Common myeloid progenitor, CD34-positive (primary cell): Measurements from ENCODE around the gene KMT2A.
"Not testable (repeated sequence)": the region's sequence is repeated elsewhere in the genome, so short reads cannot be mapped to it uniquely, and the experiment has no call there.

Experiments used
- CTCF ChIA-PET: fragments of 350-600 bp; sonication (Branson Sonifier 250); formaldehyde crosslinking; loops from one replicate; lab custom pipeline; 2021; ENCODE audit warnings: antibody characterized with exemption; lab: Charles Lee
- POLR2A ChIA-PET: fragments of 350-600 bp; sonication (Branson Sonifier 250); formaldehyde crosslinking; loops from one replicate; lab custom pipeline; 2021; ENCODE audit warnings: antibody characterized with exemption; lab: Charles Lee
- DNase-seq, 3 donors: peaks; one replicate each; pipeline versions ENCODE4 v3.0.0 to v3.0.0-alpha.2; 2013
- H3K27ac ChIP-seq, 2 experiments: 1 replicate in 1 of 2; 2 replicates in 1 of 2; pipeline ENCODE4 v1.7.0; 2013; ENCODE audit warnings: inconsistent platforms in 2 of 2, low read length in 2 of 2, mild to moderate bottlenecking in 2 of 2, low read depth in 1 of 2, moderate library complexity in 1 of 2; ENCODE audit not compliant: severe bottlenecking in 2 of 2, insufficient read depth in 1 of 2, poor library complexity in 1 of 2
- H3K27me3 ChIP-seq, 5 experiments: replicated peaks in 2 of 5; 1 replicate in 3 of 5; 2 replicates in 2 of 5; pipeline versions ENCODE4 v1.6.1 to v1.7.0; 2013; ENCODE audit warnings: low read length in 4 of 5, mild to moderate bottlenecking in 2 of 5, moderate library complexity in 2 of 5, inconsistent platforms in 1 of 5; ENCODE audit not compliant: insufficient read depth in 5 of 5, control insufficient read depth in 4 of 5
- H3K36me3 ChIP-seq, 4 experiments: 1 replicate in 2 of 4; 2 replicates in 2 of 4; pipeline versions ENCODE4 v1.6.1 to v1.7.0; 2013; ENCODE audit warnings: low read length in 3 of 4, control low read depth in 1 of 4, mild to moderate bottlenecking in 1 of 4; ENCODE audit not compliant: control insufficient read depth in 4 of 4, insufficient read depth in 4 of 4
- H3K4me1 ChIP-seq, 4 experiments: 1 replicate in 3 of 4; 2 replicates in 1 of 4; pipeline versions ENCODE4 v1.6.1 to v1.7.1; 2013; ENCODE audit warnings: low read length in 3 of 4, mild to moderate bottlenecking in 3 of 4, control low read depth in 1 of 4, inconsistent platforms in 1 of 4, moderate library complexity in 1 of 4; ENCODE audit not compliant: control insufficient read depth in 4 of 4, insufficient read depth in 4 of 4; ENCODE audit errors: control extremely low read depth in 1 of 4
- H3K4me3 ChIP-seq, 7 experiments: 1 replicate in 4 of 7; 2 replicates in 3 of 7; pipeline versions ENCODE4 v1.5.1 to v1.7.0; 2013; ENCODE audit warnings: mild to moderate bottlenecking in 7 of 7, low read length in 6 of 7, moderate library complexity in 6 of 7, inconsistent platforms in 2 of 7, low read depth in 2 of 7, control low read depth in 1 of 7; ENCODE audit not compliant: insufficient read depth in 4 of 7, control insufficient read depth in 1 of 7; ENCODE audit errors: extremely low read depth in 1 of 7
- H3K9me3 ChIP-seq, 5 experiments: 1 replicate in 4 of 5; 2 replicates in 1 of 5; pipeline versions ENCODE4 v1.6.1 to v1.7.1; 2013; ENCODE audit warnings: low read length in 4 of 5, mild to moderate bottlenecking in 2 of 5, inconsistent platforms in 1 of 5, low read depth in 1 of 5, moderate library complexity in 1 of 5; ENCODE audit not compliant: control insufficient read depth in 4 of 5, insufficient read depth in 2 of 5; ENCODE audit errors: control extremely low read depth in 1 of 5
- WGBS: methylation state at CpG from one replicate; pipeline ENCODE4 v1.1.5; 2013; ENCODE audit not compliant: insufficient coverage; 5-methylcytosine and 5-hydroxymethylcytosine counted together

Gene KMT2A

GRCh38 chr11:118415062-118415738 is 21.1 kb upstream of the KMT2A start:
- ChIA-PET POLR2A (interaction anchor here (1.0 to 2.2 kb wide), 3 partner anchors 13 to 21 kb away, joined by 3 to 12 read pairs (median 3); partner anchors contain the start of genes ATP5MG and KMT2A), CTCF (interaction anchor here (0.8 to 2.3 kb wide), 5 partner anchors 10 to 20 kb away, joined by 3 to 7 read pairs (median 4); partner anchors contain the start of gene KMT2A)
- Histone ChIP-seq H3K4me1 (peaks cover 16 to 26% (median 24%) of the 10 kb centered on the region in 4 experiments), H3K36me3 (peaks cover 0 to 10% (median under 1%) of the 10 kb centered on the region in 4 experiments), H3K4me3 (peak overlapping the region in 1 of 7 experiments; percentile 35), H3K9me3 (no peaks in the 10 kb centered on the region), H3K27me3 (no peaks in the 10 kb centered on the region), H3K27ac (peak overlapping the region in 1 of 2 experiments; percentile 79)
- 3% methylated on average over 5 of the region's 8 CpGs for WGBS
- peak in 2 of 3 donors; percentile 74 to 78 for DNase-seq

- CTCF ChIA-PET: interaction anchor here (0.8 to 2.3 kb wide), 4 partner anchors 10 to 20 kb away, joined by 3 to 7 read pairs (median 6); partner anchors contain the start of gene KMT2A
- peak overlapping the region in 1 of 2 experiments; percentile 79 for H3K27ac ChIP-seq
- H3K9me3 ChIP-seq: no peaks in the 10 kb centered on the region
- peaks cover 16 to 26% (median 24%) of the 10 kb centered on the region in 4 experiments for H3K4me1 ChIP-seq
- POLR2A ChIA-PET: interaction anchor here (1.0 to 2.2 kb wide), 3 partner anchors 14 to 20 kb away, joined by 3 to 12 read pairs (median 3); partner anchors contain the start of genes ATP5MG and KMT2A
- H3K4me3 ChIP-seq: peak overlapping the region in 1 of 7 experiments; percentile 35
- peak; percentile 93 to 99 (median 98) for DNase-seq
- H3K27me3 ChIP-seq: no peaks in the 10 kb centered on the region
- peaks cover 0 to 5% (median under 1%) of the 10 kb centered on the region in 4 experiments for H3K36me3 ChIP-seq
Measured at GRCh38 chr11:118415739-118416068, 20.6 kb upstream of the KMT2A start.

- H3K9me3 ChIP-seq, H3K27me3 ChIP-seq, POLR2A ChIA-PET, DNase-seq, H3K27ac ChIP-seq, H3K4me3 ChIP-seq, H3K36me3 ChIP-seq: not testable (repeated sequence)
- peaks cover 16 to 26% (median 24%) of the 10 kb centered on the region in 4 experiments for H3K4me1 ChIP-seq
- CTCF ChIA-PET: interaction anchor here (0.9 kb wide), 1 partner anchor 68 kb away, joined by 3 read pairs; no protein-coding TSS in a partner anchor
Measured at GRCh38 chr11:118416900-118417299, 19.4 kb upstream of the KMT2A start.

GRCh38 chr11:118417801-118418200 is 18.5 kb upstream of the KMT2A start:
- CTCF ChIA-PET: interaction anchor here (0.9 to 1.0 kb wide), 2 partner anchors 10 to 67 kb away, joined by 3 to 6 read pairs; no protein-coding TSS in a partner anchor

GRCh38 chr11:118418766-118419165 is 17.5 kb upstream of the KMT2A start:
- POLR2A ChIA-PET: interaction anchor here (1.0 kb wide), 1 partner anchor 12 kb away, joined by 6 read pairs; no protein-coding TSS in a partner anchor
- 98% methylated on average over 4 of the region's 5 CpGs for WGBS
- H3K9me3 ChIP-seq: no peaks in the 10 kb centered on the region

More at GRCh38 chr11:118417801-118418200, 18.5 kb upstream of the KMT2A start:
- 100% methylated on average over 1 of the region's 4 CpGs for WGBS
- peaks cover 16 to 26% (median 24%) of the 10 kb centered on the region in 4 experiments for H3K4me1 ChIP-seq
- no peak for DNase-seq
- no peaks in the 10 kb centered on the region for H3K9me3 ChIP-seq
- no peaks in the 10 kb centered on the region for H3K27me3 ChIP-seq
- POLR2A ChIA-PET: no interaction called here
- peaks cover 0 to 4% (median 0%) of the 10 kb centered on the region in 4 experiments for H3K36me3 ChIP-seq
- H3K27ac ChIP-seq: no peak overlapping the region
- H3K4me3 ChIP-seq: no peak overlapping the region

GRCh38 chr11:118427707-118428106 is 8.6 kb upstream of the KMT2A start:
- CTCF ChIA-PET: interaction anchor here (0.6 to 1.8 kb wide), 5 partner anchors 9 to 107 kb away, joined by 3 to 6 read pairs (median 6); no protein-coding TSS in a partner anchor
- 0% methylated on average over 1 of the region's 1 CpG for WGBS
- Histone ChIP-seq H3K9me3 (no peaks in the 10 kb centered on the region), H3K27ac (no peak overlapping the region), H3K4me1 (peaks cover 0 to 10% (median 4%) of the 10 kb centered on the region in 4 experiments), H3K4me3 (no peak overlapping the region), H3K36me3 (peaks cover 0 to 2% (median 0%) of the 10 kb centered on the region in 4 experiments), H3K27me3 (no peaks in the 10 kb centered on the region)
- POLR2A ChIA-PET: interaction anchor here (0.6 kb wide), 1 partner anchor 674 kb away, joined by 3 read pairs; the partner anchor contains the start of gene DPAGT1
- peak in 2 of 3 donors; percentile 43 to 64 for DNase-seq

More at GRCh38 chr11:118418766-118419165, 17.5 kb upstream of the KMT2A start:
- CTCF ChIA-PET: interaction anchor here (0.7 to 1.0 kb wide), 2 partner anchors 9 to 53 kb away, joined by 3 to 6 read pairs; no protein-coding TSS in a partner anchor
- peaks cover 0 to 2% (median 0%) of the 10 kb centered on the region in 4 experiments for H3K36me3 ChIP-seq
- no peaks in the 10 kb centered on the region for H3K27me3 ChIP-seq
- H3K4me3 ChIP-seq: no peak overlapping the region
- H3K4me1 ChIP-seq: peaks cover 16 to 26% (median 24%) of the 10 kb centered on the region in 4 experiments
- no peak overlapping the region for H3K27ac ChIP-seq
- DNase-seq: no peak
